Activated naive CD4-positive, alpha-beta T cell treated with anti-CD3 and anti-CD28 coated beads for 36 hours (primary cell): ENCODE results near the gene G6PD. TPM values are rescaled to one million over a fixed set of nuclear protein-coding genes. Genes with fewer than 3 reads are reported as not detected.
"Not testable (repeated sequence)": the region's sequence is repeated elsewhere in the genome, so short reads cannot be mapped to it uniquely, and the experiment has no call there.

Source experiments
- CTCF ChIA-PET: fragments of 350-600 bp; sonication (Branson Sonifier 250); formaldehyde crosslinking; loops from one replicate; lab custom pipeline; 2021; ENCODE audit warnings: antibody characterized with exemption; lab: Charles Lee
- DNase-seq: peaks from one replicate; pipeline ENCODE4 v3.0.0-alpha.2; 2020
- H3K27ac Mint-ChIP-seq: one replicate; pipeline ENCODE4 v1.8.0; 2021; ENCODE audit warnings: mild to moderate bottlenecking, mixed read lengths
- H3K27me3 Mint-ChIP-seq: one replicate; pipeline ENCODE4 v1.8.0; 2021; ENCODE audit warnings: low read depth, mixed read lengths
- H3K36me3 Mint-ChIP-seq: one replicate; pipeline ENCODE4 v1.8.0; 2021; ENCODE audit warnings: low read depth, mixed read lengths
- H3K4me1 Mint-ChIP-seq: one replicate; pipeline ENCODE4 v1.8.0; 2021; ENCODE audit warnings: low read depth, mixed read lengths
- H3K4me3 Mint-ChIP-seq: one replicate; pipeline ENCODE4 v1.8.0; 2021; ENCODE audit warnings: mild to moderate bottlenecking, moderate library complexity, mixed read lengths
- H3K9me3 Mint-ChIP-seq: one replicate; pipeline ENCODE4 v1.8.0; 2021; ENCODE audit warnings: mixed read lengths
- intact Hi-C: fragments of 100-400 bp; cut with micrococcal nuclease; formaldehyde crosslinking; loops from one replicate; pipeline ENCODE4 v1.15.1; 2023
- total RNA-seq, 2 experiments: library from RNA; stranded (reverse); gene quantifications; one replicate each; pipeline ENCODE4 v1.2.3, GENCODE V29; 2021

The G6PD gene
- total RNA-seq = 10 to 100 TPM; 63.7 to 64.4 TPM

GRCh38 chrX:154546354-154547244 is at the start of gene G6PD:
Gene G6PD, minus strand, starts transcription at chrX:154546846. Its CDS starts 691 bp downstream, at chrX:154546155.
- intact Hi-C loops = loop anchor here (1.0 to 2.0 kb wide), 3 partner anchors 20 to 216 kb away; partner anchors contain the start of genes DKC1 and FAM3A
- Mint-ChIP-seq H3K9me3 (no peaks in the 10 kb centered on the region), H3K4me3 (peak within 1 kb of the TSS; percentile 97), H3K4me1 (peaks cover 62% of the 10 kb centered on the region), H3K27ac (peak within 1 kb of the TSS; percentile 96), H3K27me3 (no peaks in the 10 kb centered on the region), H3K36me3 (peaks cover 9% of the 10 kb centered on the region)
- peak; percentile 73 for DNase-seq
- CTCF ChIA-PET = interaction anchor here (0.6 to 1.0 kb wide), 2 partner anchors 8 to 9 kb away, joined by 3 read pairs; no protein-coding TSS in a partner anchor

DNA sequence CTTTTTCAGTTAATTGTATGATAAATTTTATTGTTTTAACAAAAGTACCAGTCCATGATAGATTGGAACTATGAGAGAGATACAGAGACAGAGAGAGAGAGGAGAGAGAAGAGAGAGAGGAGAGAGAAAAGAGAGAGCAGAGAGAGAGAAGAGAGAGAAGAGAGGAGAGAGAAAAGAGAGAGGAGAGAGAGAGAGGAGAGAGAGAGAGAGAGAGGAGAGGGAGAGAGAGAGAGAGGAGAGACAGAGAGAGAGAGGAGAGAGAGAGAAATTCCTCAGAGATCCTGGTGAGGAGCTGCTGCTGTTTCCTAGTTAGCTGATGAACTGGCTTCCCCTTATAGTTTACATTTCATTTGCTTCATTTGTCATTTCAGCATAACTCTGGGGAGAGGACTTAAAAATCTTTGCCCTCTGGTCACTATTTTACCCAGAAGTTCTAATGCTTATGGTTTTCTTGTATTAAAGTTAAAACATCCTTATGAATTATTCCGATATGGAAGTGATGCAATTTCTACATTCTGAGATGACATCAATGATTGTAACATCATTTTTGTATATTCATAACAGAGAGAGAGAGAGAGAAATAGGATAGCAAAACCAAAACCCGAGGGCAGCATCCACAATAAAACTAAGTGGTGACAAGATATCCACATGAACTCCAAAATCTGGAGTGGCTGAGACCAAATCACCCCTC is 49.1 kb upstream of the G6PD start:
- intact Hi-C loops = no loop called here
- Mint-ChIP-seq H3K27ac (no peak overlapping the region), H3K4me3 (no peak overlapping the region), H3K9me3 (no peaks in the 10 kb centered on the region), H3K4me1 (peaks cover 2% of the 10 kb centered on the region), H3K27me3 (no peaks in the 10 kb centered on the region), H3K36me3 (no peaks in the 10 kb centered on the region)
- DNase-seq = no peak
- CTCF ChIA-PET = no interaction called here

- no peak for DNase-seq
- no peak overlapping the region for H3K27ac Mint-ChIP-seq
- no peaks in the 10 kb centered on the region for H3K4me1 Mint-ChIP-seq
- no peaks in the 10 kb centered on the region for H3K9me3 Mint-ChIP-seq
- no peaks in the 10 kb centered on the region for H3K27me3 Mint-ChIP-seq
- H3K4me3 Mint-ChIP-seq = no peak overlapping the region
- no peaks in the 10 kb centered on the region for H3K36me3 Mint-ChIP-seq
- CTCF ChIA-PET = no interaction called here
- intact Hi-C loops = no loop called here
Measured at GRCh38 chrX:154594491-154594890, 47.8 kb upstream of the G6PD start.

GRCh38 chrX:154593201-154593600 is 46.6 kb upstream of the G6PD start:
- Mint-ChIP-seq H3K27ac (no peak overlapping the region), H3K36me3 (no peaks in the 10 kb centered on the region), H3K4me3 (no peak overlapping the region), H3K9me3 (no peaks in the 10 kb centered on the region), H3K4me1 (no peaks in the 10 kb centered on the region), H3K27me3 (no peaks in the 10 kb centered on the region)
- CTCF ChIA-PET = no interaction called here
- intact Hi-C loops = no loop called here
- DNase-seq = no peak

GRCh38 chrX:154592505-154592904 is 45.9 kb upstream of the G6PD start:
- intact Hi-C loops = no loop called here
- no peaks in the 10 kb centered on the region for H3K4me1 Mint-ChIP-seq
- H3K9me3 Mint-ChIP-seq = no peaks in the 10 kb centered on the region
- H3K27me3 Mint-ChIP-seq = no peaks in the 10 kb centered on the region
- DNase-seq = no peak
- H3K4me3 Mint-ChIP-seq = no peak overlapping the region
- no peak overlapping the region for H3K27ac Mint-ChIP-seq
- no peaks in the 10 kb centered on the region for H3K36me3 Mint-ChIP-seq
- CTCF ChIA-PET = no interaction called here

DNA sequence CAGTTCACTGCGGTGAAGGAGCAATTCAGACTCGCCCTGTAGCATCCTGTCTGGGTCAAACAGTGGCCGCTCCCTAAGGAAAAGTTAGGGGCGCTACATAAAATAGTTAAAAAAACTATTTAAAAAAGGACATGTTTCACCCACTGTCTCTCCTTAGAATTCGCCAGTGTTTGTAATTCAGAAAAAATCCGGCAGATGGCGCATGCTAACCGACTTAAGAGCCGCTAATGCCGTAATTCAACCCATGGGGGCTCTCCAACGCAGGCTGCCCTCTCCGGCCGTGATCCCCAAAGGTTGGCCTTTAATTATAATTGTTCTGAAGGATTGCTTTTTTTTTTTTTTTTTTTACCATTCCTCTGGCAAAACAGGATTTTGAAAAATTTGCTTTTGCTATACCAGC is 43.8 kb upstream of the G6PD start:
- H3K27ac Mint-ChIP-seq, H3K9me3 Mint-ChIP-seq, DNase-seq, H3K4me1 Mint-ChIP-seq, CTCF ChIA-PET, H3K36me3 Mint-ChIP-seq, H3K27me3 Mint-ChIP-seq, intact Hi-C loops, H3K4me3 Mint-ChIP-seq: not testable (repeated sequence)

- DNase-seq, H3K9me3 Mint-ChIP-seq, intact Hi-C loops, H3K36me3 Mint-ChIP-seq, H3K27me3 Mint-ChIP-seq, H3K4me3 Mint-ChIP-seq, CTCF ChIA-PET, H3K4me1 Mint-ChIP-seq, H3K27ac Mint-ChIP-seq: not testable (repeated sequence)
Measured at GRCh38 chrX:154584585-154585183, 38.0 kb upstream of the G6PD start, which contains the start of gene CTAG1A. Gene CTAG1A, plus strand, starts transcription at chrX:154585133. Its CDS starts 74 bp downstream, at chrX:154585207.

GRCh38 chrX:154582994-154583393 is 36.3 kb upstream of the G6PD start:
- H3K36me3 Mint-ChIP-seq, DNase-seq, H3K27ac Mint-ChIP-seq, H3K4me3 Mint-ChIP-seq, intact Hi-C loops, H3K9me3 Mint-ChIP-seq, H3K4me1 Mint-ChIP-seq, CTCF ChIA-PET, H3K27me3 Mint-ChIP-seq: not testable (repeated sequence)

GRCh38 chrX:154575076-154575475 is 28.4 kb upstream of the G6PD start:
- H3K27me3 Mint-ChIP-seq, H3K4me3 Mint-ChIP-seq, DNase-seq, intact Hi-C loops, H3K9me3 Mint-ChIP-seq, CTCF ChIA-PET, H3K27ac Mint-ChIP-seq, H3K36me3 Mint-ChIP-seq, H3K4me1 Mint-ChIP-seq: not testable (repeated sequence)

- H3K27me3 Mint-ChIP-seq, H3K4me3 Mint-ChIP-seq, H3K9me3 Mint-ChIP-seq, H3K4me1 Mint-ChIP-seq, CTCF ChIA-PET, DNase-seq, H3K27ac Mint-ChIP-seq, H3K36me3 Mint-ChIP-seq, intact Hi-C loops: not testable (repeated sequence)
Measured at GRCh38 chrX:154573061-154573460, 26.4 kb upstream of the G6PD start.

- H3K4me1 Mint-ChIP-seq, H3K9me3 Mint-ChIP-seq, DNase-seq, H3K27ac Mint-ChIP-seq, intact Hi-C loops, H3K4me3 Mint-ChIP-seq, H3K27me3 Mint-ChIP-seq, H3K36me3 Mint-ChIP-seq, CTCF ChIA-PET: not testable (repeated sequence)
Measured at GRCh38 chrX:154570361-154570760, 23.7 kb upstream of the G6PD start.

- H3K4me3 Mint-ChIP-seq, H3K36me3 Mint-ChIP-seq, H3K27ac Mint-ChIP-seq, H3K27me3 Mint-ChIP-seq, CTCF ChIA-PET, H3K9me3 Mint-ChIP-seq, DNase-seq, intact Hi-C loops, H3K4me1 Mint-ChIP-seq: not testable (repeated sequence)
Measured at GRCh38 chrX:154562295-154562694, 15.6 kb upstream of the G6PD start.
